GM21423 (cell line): Measurements from ENCODE around the gene CEP68.

Experiments
- ATAC-seq: cut with Tn5 transposase; IDR thresholded peaks from one replicate; pipeline ENCODE4 v1.9.1; 2021; ENCODE audit warnings: mild to moderate bottlenecking, moderate library complexity; ENCODE audit not compliant: unreplicated experiment

Gene CEP68

DNA sequence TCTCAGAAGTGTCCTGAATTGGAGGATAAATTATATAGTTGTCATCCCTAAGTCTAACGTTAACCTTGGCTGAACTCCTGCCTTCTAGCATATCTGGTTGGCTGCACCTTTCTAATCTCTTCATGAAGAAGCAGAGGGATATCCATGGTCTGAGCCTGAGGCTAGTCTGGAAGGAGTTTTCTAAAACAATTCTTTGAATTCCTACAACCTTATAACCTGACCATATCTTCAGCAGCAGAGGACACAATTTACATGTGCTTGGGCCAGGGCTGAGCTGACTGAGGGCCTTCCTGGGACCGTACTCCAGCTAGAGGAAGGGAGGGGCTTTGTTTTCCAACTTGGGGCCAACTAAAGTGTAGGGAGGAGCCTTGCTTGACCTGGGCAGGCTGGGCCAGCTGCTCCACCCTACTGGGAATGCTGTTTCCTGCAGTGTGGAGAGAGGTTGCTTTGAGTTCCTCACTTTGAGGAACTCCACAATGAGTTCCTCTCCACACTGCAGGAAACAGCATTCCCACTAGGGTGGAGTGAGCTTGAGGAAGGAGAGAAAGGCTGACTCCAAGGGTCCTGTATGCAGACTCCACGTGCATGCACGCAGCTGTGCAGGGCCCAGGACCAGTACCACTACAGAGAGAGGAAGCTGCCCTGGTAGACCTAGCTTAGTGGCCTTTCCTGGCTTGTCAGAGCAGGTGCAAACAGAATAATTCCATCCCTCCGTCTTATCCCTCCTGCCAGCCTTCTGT lies 19.6 kb downstream of the CEP68 start:
- no peak for ATAC-seq

GRCh38 chr2:65076345-65076710 lies 20.1 kb downstream of the CEP68 start:
- ATAC-seq: no peak

DNA sequence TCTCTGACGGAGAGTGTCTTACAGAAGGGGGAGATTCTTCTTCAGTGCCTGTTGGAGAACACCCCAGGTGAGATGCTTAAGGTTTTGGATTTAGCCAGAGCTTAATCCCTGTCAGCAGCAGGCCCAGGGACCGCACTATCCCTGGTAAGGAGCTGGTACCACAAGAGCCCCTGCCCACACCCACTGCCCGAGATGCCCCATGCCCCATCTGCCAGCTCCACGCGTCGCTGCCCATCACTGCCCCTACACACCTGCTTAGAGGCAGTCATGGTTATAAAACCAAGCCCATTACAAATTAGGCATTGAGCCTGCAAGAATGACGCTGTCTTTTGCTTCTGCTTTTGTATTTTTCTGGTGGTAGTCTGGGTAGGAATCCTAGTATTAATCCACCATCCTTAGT lies 21.7 kb downstream of the CEP68 start:
- ATAC-seq: no peak

DNA sequence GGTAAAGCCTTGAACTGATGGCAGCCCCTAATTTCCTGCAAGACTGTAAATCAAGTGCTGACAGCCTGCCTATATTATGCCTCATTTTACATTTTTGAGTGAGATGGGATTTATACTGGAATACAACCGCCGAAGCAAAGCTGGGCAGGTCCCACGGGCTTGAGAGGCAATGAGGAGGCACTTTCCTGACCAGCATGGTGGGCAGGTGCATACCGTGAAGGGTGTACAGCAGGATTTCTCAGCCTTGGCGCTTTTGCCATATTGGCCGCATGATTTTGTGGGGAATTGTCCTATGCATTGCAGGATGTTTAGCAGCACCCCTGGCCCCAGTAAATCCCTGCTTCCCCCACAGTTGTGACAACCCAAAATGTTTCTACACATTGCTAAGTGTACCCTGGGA lies 22.8 kb downstream of the CEP68 start:
- no peak for ATAC-seq

GRCh38 chr2:65081232-65081685 lies 25.0 kb downstream of the CEP68 start:
- ATAC-seq: no peak

- no peak for ATAC-seq
These were observed 28.9 kb downstream of the CEP68 start for GRCh38 chr2:65085148-65085547.

DNA sequence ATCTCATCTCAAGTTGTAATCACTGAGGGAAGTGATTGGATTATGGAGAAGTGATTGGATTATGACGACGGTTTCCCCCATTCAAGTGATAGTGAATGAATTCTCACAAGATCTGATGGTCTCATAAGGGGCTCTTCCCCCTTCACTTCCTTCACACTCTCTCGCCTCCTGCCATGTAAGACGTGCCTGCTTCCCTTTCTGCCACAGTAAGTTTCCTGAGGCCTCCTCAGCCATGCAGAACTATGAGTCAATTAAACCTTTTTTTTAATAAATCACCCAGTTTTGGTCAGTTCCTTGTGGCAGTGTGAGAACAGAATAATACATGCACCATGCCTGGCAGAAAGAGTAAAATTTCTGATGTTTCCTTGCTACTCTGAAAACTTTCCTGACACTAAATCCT lies 36.6 kb downstream of the CEP68 start:
- ATAC-seq: no peak

DNA sequence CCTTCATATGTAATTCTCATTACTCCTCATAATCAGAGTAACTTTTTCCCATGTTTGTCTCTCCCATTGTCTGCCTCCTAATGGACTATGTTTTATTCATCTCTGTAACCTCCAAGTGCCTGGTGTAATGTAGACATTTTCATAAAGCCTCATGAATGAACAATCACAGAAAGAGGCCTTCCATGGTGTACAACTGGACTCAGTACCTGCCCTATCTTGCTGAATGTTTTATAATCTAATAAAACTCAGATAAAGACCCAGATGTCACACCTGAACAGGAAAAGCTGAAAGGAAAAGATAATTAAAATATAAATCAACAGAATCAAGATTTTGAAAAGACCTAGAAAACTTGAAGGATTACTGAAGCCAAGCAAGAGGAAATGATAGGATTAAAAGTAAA lies 37.0 kb downstream of the CEP68 start:
- ATAC-seq: no peak

GRCh38 chr2:65096948-65097347 lies 40.7 kb downstream of the CEP68 start:
- ATAC-seq: no peak

- ATAC-seq: no peak
These were observed 41.6 kb downstream of the CEP68 start for GRCh38 chr2:65097844-65098243.

DNA sequence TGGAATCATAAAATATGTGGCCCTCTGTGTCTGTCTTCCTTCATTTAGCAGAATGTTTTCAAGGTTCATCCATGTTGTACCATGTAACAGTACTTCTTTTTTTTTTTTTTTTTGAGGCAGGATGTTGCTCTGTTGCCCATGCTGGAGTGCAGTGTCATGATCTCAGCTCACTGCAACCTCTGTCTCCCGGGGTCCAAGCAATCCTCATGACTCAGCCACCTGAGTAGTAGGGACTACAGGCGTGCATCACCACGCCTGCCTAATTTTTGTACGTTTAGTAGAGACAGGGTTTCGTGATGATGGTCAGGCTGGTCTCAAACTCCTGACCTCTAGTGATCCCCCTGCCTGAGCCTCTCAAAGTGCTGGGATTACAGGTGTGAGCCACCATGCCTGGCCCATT lies 42.5 kb downstream of the CEP68 start:
- no peak for ATAC-seq

- ATAC-seq: no peak
These were observed 44.9 kb downstream of the CEP68 start for GRCh38 chr2:65101071-65101470.

- no peak for ATAC-seq
These were observed 46.9 kb downstream of the CEP68 start for GRCh38 chr2:65103013-65103715.

- no peak for ATAC-seq
These were observed 51.3 kb downstream of the CEP68 start for GRCh38 chr2:65107530-65107929.

DNA sequence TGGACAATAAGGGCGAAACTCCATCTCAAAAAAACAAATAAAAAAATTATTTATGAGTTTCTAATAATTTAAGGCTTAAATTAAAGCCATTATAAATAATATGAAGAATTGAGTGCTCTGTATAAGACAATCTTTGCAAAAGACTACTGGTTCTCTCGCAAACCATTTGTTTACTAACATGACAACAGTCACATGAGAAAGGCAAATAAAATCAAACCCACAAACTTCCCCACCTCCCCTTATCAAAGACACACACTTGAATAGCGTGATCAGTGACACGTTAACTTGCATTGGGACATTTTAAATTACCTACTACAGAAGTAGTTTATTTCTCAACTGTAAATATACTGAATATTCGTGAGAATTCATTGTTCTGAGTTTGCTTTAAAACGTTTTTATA lies 52.6 kb downstream of the CEP68 start:
- no peak for ATAC-seq

DNA sequence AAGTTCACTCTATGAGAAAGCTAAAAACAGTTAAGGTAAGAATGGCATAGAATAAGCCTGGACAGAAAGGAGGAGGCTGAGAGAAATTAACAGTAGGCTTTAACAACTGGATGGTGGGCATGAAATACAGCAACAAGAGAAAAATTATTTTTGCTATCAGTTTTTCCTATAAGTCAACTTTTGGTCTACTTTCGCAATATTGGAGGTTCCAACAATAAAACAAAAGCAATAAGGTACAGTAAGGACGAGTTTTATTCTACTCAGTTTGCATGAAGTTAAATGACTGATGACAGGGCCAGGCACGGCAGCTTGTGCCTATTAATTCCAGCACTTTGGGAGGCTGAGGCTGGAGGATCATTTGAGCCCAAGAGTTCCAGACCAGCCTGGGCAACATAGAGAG lies 56.4 kb downstream of the CEP68 start:
- no peak for ATAC-seq

GRCh38 chr2:65113229-65113628 lies 57.0 kb downstream of the CEP68 start:
- no peak for ATAC-seq

- no peak for ATAC-seq
These were observed 57.6 kb downstream of the CEP68 start for GRCh38 chr2:65113816-65114215.

DNA sequence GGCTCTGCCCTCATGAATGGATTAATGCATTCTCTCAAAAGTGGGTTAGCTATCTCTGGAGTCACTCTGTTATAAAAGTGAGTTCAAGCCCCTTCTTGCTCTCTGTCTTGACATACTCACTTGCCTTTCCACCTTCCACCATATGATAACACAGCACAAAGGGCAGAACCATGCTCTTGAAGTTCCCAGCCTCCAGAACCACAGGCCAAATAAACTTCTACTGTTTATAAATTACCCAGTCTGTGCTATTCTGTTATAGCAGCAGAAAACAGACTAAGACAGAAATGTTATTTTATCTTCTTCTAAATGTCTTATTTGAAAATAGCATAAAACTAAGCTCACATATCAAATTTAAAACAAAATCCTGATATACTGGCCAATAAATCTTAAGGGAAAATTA lies 58.7 kb downstream of the CEP68 start:
- no peak for ATAC-seq

- ATAC-seq: no peak
These were observed 60.4 kb downstream of the CEP68 start for GRCh38 chr2:65116645-65117044.

DNA sequence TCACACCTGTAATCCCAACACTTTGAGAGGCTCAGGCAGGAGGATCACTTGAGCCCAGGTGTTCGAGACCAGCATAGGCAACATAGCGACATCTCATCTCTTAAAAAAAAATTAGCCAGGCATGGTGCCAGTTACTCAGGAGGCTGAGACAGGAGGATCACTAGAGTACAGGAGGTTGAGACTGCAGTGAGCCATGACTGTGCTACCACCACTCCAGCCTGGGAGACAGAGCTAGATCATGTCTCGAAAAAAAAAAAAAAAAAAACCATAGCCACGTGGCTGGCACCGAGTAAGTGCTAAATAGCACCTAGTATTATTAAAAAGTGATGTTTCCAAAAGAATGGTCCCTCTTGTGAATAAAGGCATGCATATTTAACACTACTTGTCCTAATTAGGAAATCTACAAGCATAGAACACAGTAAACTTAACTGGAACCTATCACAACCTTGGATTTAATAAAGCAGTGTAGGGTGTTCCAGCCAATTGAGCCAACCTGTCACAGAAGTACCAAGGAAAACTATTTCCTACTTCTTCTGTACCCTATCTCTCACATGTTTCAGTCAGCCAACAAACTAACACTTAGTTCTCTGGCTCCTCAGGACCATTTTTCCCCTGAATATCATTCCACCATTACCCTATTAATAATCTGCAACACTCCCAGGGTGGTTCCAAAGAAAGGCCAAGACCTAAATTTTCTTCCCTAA lies 64.9 kb downstream of the CEP68 start:
- no peak for ATAC-seq

DNA sequence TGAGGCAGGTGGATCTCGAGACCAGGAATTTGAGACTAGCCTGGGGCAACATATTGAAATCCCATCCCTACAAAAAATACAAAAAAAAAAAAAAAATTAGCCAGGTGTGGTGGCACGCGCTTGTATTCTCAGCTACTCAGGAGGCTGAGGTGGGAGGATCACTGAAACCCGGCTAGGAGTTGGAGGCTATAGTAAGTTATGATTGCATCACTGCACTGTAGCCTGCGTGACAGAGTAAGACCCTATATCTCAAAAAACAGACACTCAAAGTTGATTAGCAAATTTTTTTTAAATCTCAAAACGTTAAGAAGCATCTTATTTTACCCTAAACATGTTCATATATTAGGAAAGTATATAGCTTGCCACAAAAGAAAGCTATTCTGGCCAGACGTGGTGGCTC lies 66.1 kb downstream of the CEP68 start:
- no peak for ATAC-seq
